Measurements from ENCODE around the gene PLXDC1. TPM values are rescaled to one million over a fixed set of nuclear protein-coding genes. Genes with fewer than 3 reads are reported as not detected.

PLXDC1 gene
- total RNA-seq, 2 experiments from 2014 or later, result 1.7 to 2.4 TPM

DNA sequence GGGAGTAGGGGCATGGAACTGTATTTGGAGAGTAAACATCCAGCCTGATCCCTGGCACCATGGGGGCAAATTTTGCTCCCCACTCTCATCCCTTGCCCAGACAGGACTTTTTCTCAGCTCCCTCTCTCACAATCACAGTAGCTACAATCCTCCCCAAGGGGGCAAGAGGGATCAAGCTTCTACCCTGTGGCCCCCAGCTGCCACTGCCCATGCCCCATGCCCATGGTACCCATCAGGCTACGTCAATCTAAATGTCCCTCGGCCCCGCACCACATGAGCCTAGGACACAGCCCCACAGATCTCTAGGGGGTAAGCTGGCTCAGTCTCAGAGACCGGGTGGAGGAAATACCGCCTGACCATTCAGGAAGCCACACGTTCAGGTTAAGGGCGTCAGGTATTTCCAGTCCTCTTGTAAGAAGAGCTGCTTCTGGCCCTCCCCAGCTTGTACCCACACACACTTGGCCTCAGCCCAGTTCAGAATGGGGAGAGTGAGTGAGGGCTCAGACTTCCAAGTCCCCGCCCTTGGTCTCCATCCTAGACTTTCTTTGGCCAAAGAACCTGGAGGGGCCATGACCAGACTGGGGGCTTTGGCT, 44.2 kb upstream of the PLXDC1 start:
- peak overlapping the region; percentile 90 for H3K4me3 Mint-ChIP-seq
- ChIA-PET POLR2A (interaction anchor here (0.6 to 2.0 kb wide), 4 partner anchors 9 to 219 kb away, joined by 3 to 6 read pairs (median 4); no protein-coding TSS in a partner anchor), CTCF (interaction anchor here (0.7 to 2.8 kb wide), 11 partner anchors 11 to 213 kb away, joined by 3 to 16 read pairs (median 5); partner anchors contain the start of gene ARL5C)
- peak; percentile 23 for DNase-seq
- no peaks in the 10 kb centered on the region for H3K9me3 Mint-ChIP-seq
- H3K27me3 Mint-ChIP-seq, result no peaks in the 10 kb centered on the region
- peaks cover 26% of the 10 kb centered on the region for H3K4me1 Mint-ChIP-seq (ENCODE audit: low read depth)
- no peak for TF ChIP-seq CTCF (IDR thresholded peaks at IDR 0.05)
- no peak for ATAC-seq
- peaks cover 13% of the 10 kb centered on the region for H3K36me3 Mint-ChIP-seq (ENCODE audit: low read depth)
- H3K27ac Mint-ChIP-seq, result peak overlapping the region; percentile 69
- intact Hi-C loops (cut with micrococcal nuclease), result no loop called here

DNA sequence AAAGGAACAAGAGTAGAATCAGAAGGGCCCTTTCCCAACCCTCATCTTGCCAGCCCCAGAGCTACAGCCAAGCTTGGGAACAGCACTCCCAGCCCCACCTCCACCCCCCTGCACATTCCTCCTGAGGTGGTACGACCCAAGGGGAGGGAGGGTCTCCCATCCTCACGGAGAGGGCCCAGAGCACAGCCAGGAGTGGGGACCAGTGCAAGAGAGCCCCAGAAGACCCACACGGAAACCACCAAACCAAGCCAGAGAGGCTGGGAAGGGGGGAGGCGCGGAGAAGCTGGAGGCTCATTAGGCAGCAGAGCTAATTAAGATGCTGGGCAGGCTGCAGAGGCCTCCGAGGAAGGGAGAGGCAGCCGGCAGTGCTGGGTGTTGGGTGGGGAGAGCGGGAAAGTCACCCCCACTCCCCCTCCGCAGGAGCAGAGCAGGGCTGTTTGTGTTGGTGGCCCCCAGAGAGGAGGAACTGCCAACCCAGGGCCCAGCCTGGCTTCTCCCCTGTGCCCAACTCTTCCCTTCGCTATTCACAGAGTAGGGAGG, 43.6 kb upstream of the PLXDC1 start:
- no peak for TF ChIP-seq CTCF (IDR thresholded peaks at IDR 0.05)
- Mint-ChIP-seq H3K4me1 (ENCODE audit: low read depth) (peaks cover 26% of the 10 kb centered on the region), H3K36me3 (ENCODE audit: low read depth) (peaks cover 8% of the 10 kb centered on the region), H3K27me3 (no peaks in the 10 kb centered on the region), H3K4me3 (peak overlapping the region; percentile 90), H3K27ac (no peak overlapping the region), H3K9me3 (no peaks in the 10 kb centered on the region)
- ChIA-PET CTCF (interaction anchor here (1.0 to 2.8 kb wide), 7 partner anchors 12 to 212 kb away, joined by 3 to 16 read pairs (median 8); no protein-coding TSS in a partner anchor), POLR2A (interaction anchor here (0.6 to 2.0 kb wide), 4 partner anchors 9 to 218 kb away, joined by 3 to 6 read pairs (median 4); no protein-coding TSS in a partner anchor)
- ATAC-seq (no peak), DNase-seq (no peak)
- intact Hi-C loops (cut with micrococcal nuclease), result no loop called here

- H3K4me3 Mint-ChIP-seq, result no peak overlapping the region
Measured at GRCh38 chr17:39194089-39194984, 42.9 kb upstream of the PLXDC1 start.

DNA sequence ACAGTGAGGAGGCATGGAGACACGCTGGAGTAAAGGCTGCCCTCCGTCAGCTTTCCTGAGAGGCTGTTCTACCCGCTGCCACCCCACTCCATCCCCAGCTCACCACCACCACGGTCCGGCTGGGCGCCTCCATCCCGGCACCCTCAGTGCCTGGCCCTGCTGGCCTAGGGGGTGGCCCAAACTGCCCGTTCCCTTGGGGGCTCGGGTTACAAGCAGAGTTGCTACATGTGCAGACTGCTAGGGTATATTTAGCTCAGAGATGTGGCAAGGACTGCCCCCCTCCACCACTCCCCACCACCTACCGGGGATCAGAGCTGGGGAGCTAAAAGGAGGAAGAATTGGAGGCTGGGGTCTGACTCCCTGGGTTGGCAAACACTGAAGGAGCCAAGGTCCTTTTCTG, 41.9 kb upstream of the PLXDC1 start:
- H3K4me1 Mint-ChIP-seq (ENCODE audit: low read depth), result peaks cover 14% of the 10 kb centered on the region
- CTCF ChIA-PET, result interaction anchor here (0.8 to 5.3 kb wide), 3 partner anchors 19 to 43 kb away, joined by 3 to 27 read pairs (median 3); no protein-coding TSS in a partner anchor
- intact Hi-C loops (cut with micrococcal nuclease), result no loop called here
- no peak overlapping the region for H3K27ac Mint-ChIP-seq
- no peak overlapping the region for H3K4me3 Mint-ChIP-seq
- H3K36me3 Mint-ChIP-seq (ENCODE audit: low read depth), result peaks cover 6% of the 10 kb centered on the region
- POLR2A ChIA-PET, result no interaction called here
- no peak for ATAC-seq
- H3K9me3 Mint-ChIP-seq, result no peaks in the 10 kb centered on the region
- no peak for DNase-seq
- TF ChIP-seq CTCF (IDR thresholded peaks at IDR 0.05), result no peak
- no peaks in the 10 kb centered on the region for H3K27me3 Mint-ChIP-seq

More at GRCh38 chr17:39194089-39194984, 42.9 kb upstream of the PLXDC1 start:
- H3K9me3 Mint-ChIP-seq, result no peaks in the 10 kb centered on the region
- no peak for DNase-seq
- peaks cover 6% of the 10 kb centered on the region for H3K36me3 Mint-ChIP-seq (ENCODE audit: low read depth)
- H3K27ac Mint-ChIP-seq, result no peak overlapping the region
- CTCF ChIA-PET, result interaction anchor here (1.3 to 5.3 kb wide), 5 partner anchors 20 to 50 kb away, joined by 5 to 27 read pairs (median 12); no protein-coding TSS in a partner anchor
- ATAC-seq, result no peak
- no peak for TF ChIP-seq CTCF (IDR thresholded peaks at IDR 0.05)
- peaks cover 22% of the 10 kb centered on the region for H3K4me1 Mint-ChIP-seq (ENCODE audit: low read depth)
- H3K27me3 Mint-ChIP-seq, result no peaks in the 10 kb centered on the region
- POLR2A ChIA-PET, result interaction anchor here (1.8 kb wide), 1 partner anchor 10 kb away, joined by 6 read pairs; no protein-coding TSS in a partner anchor
- intact Hi-C loops (cut with micrococcal nuclease), result no loop called here

Data from activated CD8-positive, alpha-beta T cell treated with anti-CD3 and anti-CD28 coated beads for 36 hours (primary cell).